Nephron progenitor cell (in vitro differentiated cells): ENCODE measurements around the gene PJA2.

Source experiments
- DNase-seq: peaks from one replicate; pipeline ENCODE4 v3.0.0; 2021
- H3K27ac Mint-ChIP-seq: 2 replicates; pipeline ENCODE4 v1.8.0; 2021; ENCODE audit warnings: mild to moderate bottlenecking, moderate library complexity, mixed read lengths
- H3K27me3 Mint-ChIP-seq: 2 replicates; pipeline ENCODE4 v1.8.0; 2021; ENCODE audit warnings: mild to moderate bottlenecking, low read depth, mixed read lengths; ENCODE audit not compliant: poor library complexity
- H3K36me3 Mint-ChIP-seq: 2 replicates; pipeline ENCODE4 v1.8.0; 2021; ENCODE audit warnings: low read depth, mixed read lengths
- H3K4me1 Mint-ChIP-seq: 2 replicates; pipeline ENCODE4 v1.8.0; 2021; ENCODE audit warnings: mixed read lengths
- H3K4me3 Mint-ChIP-seq: 2 replicates; pipeline ENCODE4 v1.8.0; 2021; ENCODE audit warnings: mild to moderate bottlenecking, moderate library complexity, mixed read lengths
- H3K9me3 Mint-ChIP-seq: 2 replicates; pipeline ENCODE4 v1.8.0; 2021; ENCODE audit warnings: mild to moderate bottlenecking, moderate library complexity, mixed read lengths
- TF ChIP-seq, protein P1 (sequence below): fragments of 200-600 bp; sonication (generic); IDR thresholded peaks from 2 replicates; pipeline ENCODE4 v1.5.0; 2021; ENCODE audit warnings: antibody characterized with exemption

The PJA2 gene

DNA sequence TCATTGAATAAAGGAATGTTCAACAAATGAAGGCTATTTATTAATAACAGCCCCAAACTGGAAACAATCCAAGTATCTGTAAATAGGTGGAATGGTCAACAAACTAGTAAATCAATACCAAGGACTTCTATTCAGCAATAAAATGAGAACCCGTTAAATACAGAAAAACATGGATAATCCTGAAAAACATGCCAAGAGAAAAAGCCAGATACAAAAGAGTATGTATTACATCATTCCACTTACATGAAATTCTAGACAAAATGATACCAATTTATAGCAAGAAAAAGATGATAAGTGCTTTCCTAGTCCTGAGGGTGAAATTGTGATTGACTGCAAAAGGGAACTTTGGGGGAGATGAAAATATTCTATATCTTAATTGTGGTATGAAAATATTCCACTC, 3.1 kb downstream of the PJA2 start:
- no peaks in the 10 kb centered on the region for H3K27me3 Mint-ChIP-seq
- no peak for DNase-seq
- peaks cover 32% of the 10 kb centered on the region for H3K4me1 Mint-ChIP-seq
- peaks cover 40% of the 10 kb centered on the region for H3K9me3 Mint-ChIP-seq
- no peak overlapping the region for H3K27ac Mint-ChIP-seq
- H3K4me3 Mint-ChIP-seq, result peak overlapping the region; percentile 100
- TF ChIP-seq, protein P1, sequence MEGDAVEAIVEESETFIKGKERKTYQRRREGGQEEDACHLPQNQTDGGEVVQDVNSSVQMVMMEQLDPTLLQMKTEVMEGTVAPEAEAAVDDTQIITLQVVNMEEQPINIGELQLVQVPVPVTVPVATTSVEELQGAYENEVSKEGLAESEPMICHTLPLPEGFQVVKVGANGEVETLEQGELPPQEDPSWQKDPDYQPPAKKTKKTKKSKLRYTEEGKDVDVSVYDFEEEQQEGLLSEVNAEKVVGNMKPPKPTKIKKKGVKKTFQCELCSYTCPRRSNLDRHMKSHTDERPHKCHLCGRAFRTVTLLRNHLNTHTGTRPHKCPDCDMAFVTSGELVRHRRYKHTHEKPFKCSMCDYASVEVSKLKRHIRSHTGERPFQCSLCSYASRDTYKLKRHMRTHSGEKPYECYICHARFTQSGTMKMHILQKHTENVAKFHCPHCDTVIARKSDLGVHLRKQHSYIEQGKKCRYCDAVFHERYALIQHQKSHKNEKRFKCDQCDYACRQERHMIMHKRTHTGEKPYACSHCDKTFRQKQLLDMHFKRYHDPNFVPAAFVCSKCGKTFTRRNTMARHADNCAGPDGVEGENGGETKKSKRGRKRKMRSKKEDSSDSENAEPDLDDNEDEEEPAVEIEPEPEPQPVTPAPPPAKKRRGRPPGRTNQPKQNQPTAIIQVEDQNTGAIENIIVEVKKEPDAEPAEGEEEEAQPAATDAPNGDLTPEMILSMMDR, result no peak
- peaks cover 40% of the 10 kb centered on the region for H3K36me3 Mint-ChIP-seq

DNA sequence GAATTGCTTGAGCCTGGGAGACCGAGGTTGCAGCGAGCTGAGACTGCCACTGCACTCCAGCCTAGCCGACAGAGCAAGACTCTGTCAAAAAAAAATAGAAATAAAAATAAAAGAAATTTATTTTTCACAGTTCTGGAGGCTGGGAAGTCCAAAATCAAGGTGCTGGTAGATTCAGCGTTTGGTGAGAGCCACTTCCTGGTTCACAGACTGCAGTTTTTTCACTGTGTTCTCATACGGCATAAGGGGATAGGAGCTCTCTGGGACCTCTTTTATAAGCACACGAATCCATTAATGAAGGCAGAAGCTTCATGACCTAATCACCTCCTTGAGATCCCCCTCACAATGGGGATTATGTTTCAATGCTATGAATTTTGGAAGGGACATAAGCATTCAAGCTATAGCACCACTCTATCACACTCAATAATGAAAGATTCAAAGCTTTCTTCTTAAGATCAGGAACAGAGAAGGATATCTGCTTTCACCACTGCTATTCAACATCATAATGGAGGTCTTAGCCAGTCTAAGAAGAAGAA, 5.3 kb downstream of the PJA2 start:
- Mint-ChIP-seq H3K9me3 (peaks cover 49% of the 10 kb centered on the region), H3K27me3 (no peaks in the 10 kb centered on the region), H3K4me3 (no peak overlapping the region), H3K27ac (no peak overlapping the region), H3K4me1 (peaks cover 24% of the 10 kb centered on the region), H3K36me3 (peaks cover 59% of the 10 kb centered on the region)
- no peak for DNase-seq
- TF ChIP-seq, protein P1, result no peak

DNA sequence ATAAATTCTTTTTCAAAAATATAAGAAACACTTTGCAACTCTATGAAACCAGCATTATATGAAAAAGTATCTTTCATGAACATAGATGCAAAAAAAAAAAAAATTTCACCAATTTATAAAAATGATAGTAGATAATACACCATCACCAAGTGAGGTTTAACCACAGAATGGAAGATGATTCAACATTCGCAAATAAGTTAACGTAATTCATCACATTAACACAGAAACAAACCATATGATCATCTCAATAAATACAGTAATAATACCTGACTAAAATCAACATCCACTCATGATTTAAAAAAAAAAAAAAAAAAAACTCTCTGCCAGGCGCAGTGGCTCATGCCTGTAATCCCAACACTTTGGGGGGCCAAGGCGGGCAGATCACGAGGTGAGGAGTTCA, 6.3 kb downstream of the PJA2 start:
- no peak for DNase-seq
- H3K4me3 Mint-ChIP-seq, result no peak overlapping the region
- peaks cover 64% of the 10 kb centered on the region for H3K36me3 Mint-ChIP-seq
- H3K9me3 Mint-ChIP-seq, result peaks cover 53% of the 10 kb centered on the region
- no peak overlapping the region for H3K27ac Mint-ChIP-seq
- TF ChIP-seq, protein P1, result no peak
- no peaks in the 10 kb centered on the region for H3K27me3 Mint-ChIP-seq
- H3K4me1 Mint-ChIP-seq, result peaks cover 25% of the 10 kb centered on the region

DNA sequence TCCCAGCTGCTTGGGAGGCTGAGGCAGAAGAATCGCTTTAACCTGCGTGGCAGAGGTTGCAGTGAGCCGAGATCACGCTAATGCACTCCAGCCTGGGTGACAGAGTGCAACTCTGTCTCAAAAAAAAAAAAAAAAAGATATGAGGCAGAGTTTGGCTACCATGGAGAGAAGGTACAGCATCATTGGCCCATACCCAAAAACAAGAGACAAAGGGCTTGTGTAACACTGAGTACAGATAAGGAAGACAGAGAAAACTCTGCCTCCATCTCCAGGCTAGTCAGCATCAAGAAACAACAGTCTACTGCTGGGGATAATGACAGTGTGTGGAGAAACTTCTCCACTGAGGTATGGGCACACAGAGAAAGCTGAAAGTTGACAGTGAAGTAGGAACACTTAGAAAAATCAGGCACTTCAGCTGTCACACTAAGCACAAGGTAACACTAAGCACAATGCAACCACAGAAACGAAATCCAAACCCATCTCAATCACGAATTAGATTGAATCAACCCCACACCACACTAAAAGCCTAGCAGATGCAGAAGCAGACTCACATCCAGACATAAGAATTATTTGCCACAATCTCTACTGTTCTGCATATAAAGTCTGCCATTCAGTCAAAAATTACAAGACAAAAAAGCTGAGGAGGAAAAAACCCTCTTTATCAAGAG, 10.5 kb downstream of the PJA2 start:
- H3K27ac Mint-ChIP-seq, result peak overlapping the region; percentile 84
- H3K4me3 Mint-ChIP-seq, result no peak overlapping the region
- H3K4me1 Mint-ChIP-seq, result peaks cover 5% of the 10 kb centered on the region
- TF ChIP-seq, protein P1, result no peak
- no peaks in the 10 kb centered on the region for H3K27me3 Mint-ChIP-seq
- peaks cover 68% of the 10 kb centered on the region for H3K36me3 Mint-ChIP-seq
- no peak for DNase-seq
- H3K9me3 Mint-ChIP-seq, result peaks cover 56% of the 10 kb centered on the region

DNA sequence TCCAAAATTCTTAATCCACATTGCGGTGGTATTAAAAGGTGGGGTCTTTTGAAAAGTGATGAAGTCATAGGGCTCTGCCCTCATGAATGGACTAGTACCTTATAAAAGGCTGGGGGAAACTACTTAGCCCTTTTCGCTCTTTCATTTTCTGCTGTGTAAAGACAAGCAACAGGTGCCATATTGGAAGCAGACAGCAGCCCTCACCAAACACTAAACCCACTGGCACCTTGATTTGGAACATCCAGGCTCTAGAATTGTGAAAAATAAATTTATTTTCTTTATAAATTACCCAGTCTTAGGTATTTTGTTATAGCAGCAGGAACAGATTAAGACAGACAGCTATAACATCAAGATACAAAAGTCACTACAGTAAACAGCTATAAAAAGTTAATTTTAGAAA, 12.8 kb downstream of the PJA2 start:
- H3K9me3 Mint-ChIP-seq, result peaks cover 55% of the 10 kb centered on the region
- H3K4me1 Mint-ChIP-seq, result peaks cover 5% of the 10 kb centered on the region
- H3K27ac Mint-ChIP-seq, result no peak overlapping the region
- no peak overlapping the region for H3K4me3 Mint-ChIP-seq
- H3K36me3 Mint-ChIP-seq, result peaks cover 68% of the 10 kb centered on the region
- H3K27me3 Mint-ChIP-seq, result no peaks in the 10 kb centered on the region
- DNase-seq, result no peak
- TF ChIP-seq, protein P1, result no peak

DNA sequence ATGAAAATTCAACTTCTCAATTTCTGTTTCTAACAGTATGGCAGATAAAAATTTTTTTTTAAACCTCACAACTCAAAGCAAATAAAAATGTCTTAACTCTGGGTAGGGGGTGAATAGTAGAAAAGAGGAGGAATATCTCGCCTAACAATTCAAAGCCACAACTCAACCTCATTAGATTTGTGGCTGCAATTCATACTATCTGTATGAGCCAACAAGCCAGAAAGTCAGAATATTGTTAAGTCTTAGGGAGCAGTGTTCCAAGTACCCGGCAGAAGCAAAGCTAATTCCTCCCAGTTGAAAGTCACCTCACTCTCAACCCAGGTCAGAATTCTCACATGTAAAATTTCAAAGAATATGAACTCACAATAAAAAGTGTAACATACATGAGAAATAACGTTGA, 15.0 kb downstream of the PJA2 start:
- DNase-seq, result no peak
- Mint-ChIP-seq H3K4me1 (peaks cover 11% of the 10 kb centered on the region), H3K27me3 (no peaks in the 10 kb centered on the region), H3K9me3 (peaks cover 62% of the 10 kb centered on the region), H3K27ac (no peak overlapping the region), H3K4me3 (no peak overlapping the region), H3K36me3 (peaks cover 70% of the 10 kb centered on the region)
- TF ChIP-seq, protein P1, result no peak
